DOHH2 (cell line): ENCODE results near the gene GNG14.
"Not testable (repeated sequence)": the region's sequence is repeated elsewhere in the genome, so short reads cannot be mapped to it uniquely, and the experiment has no call there.

Experiments used
- H3F3A ChIP-seq: fragments of 200-600 bp; sonication (generic), shearing (Covaris generic); 2 replicates; pipeline ENCODE4 v1.6.0; 2016; ENCODE audit warnings: antibody characterized with exemption, mild to moderate bottlenecking; ENCODE audit not compliant: control insufficient read depth, insufficient read depth
- H3K27ac ChIP-seq: fragments of 200-600 bp; sonication (generic); 2 replicates; pipeline ENCODE4 v1.5.1; 2014; ENCODE audit warnings: low read depth, mild to moderate bottlenecking, low read length, moderate library complexity
- H3K27me3 ChIP-seq: fragments of 200-600 bp; sonication (generic); 2 replicates; pipeline ENCODE4 v1.6.1; 2014; ENCODE audit warnings: mild to moderate bottlenecking, low read length, mixed read lengths; ENCODE audit not compliant: control insufficient read depth
- H3K36me3 ChIP-seq: fragments of 200-600 bp; sonication (generic); 2 replicates; pipeline ENCODE4 v1.6.1; 2014; ENCODE audit warnings: mild to moderate bottlenecking, low read length, moderate library complexity, mixed read lengths; ENCODE audit not compliant: control insufficient read depth
- H3K4me1 ChIP-seq: fragments of 200-600 bp; sonication (generic); 2 replicates; pipeline ENCODE4 v1.6.1; 2014; ENCODE audit warnings: mild to moderate bottlenecking, low read length, mixed read lengths; ENCODE audit not compliant: control insufficient read depth
- H3K4me2 ChIP-seq: fragments of 200-600 bp; sonication (generic); 2 replicates; pipeline ENCODE4 v1.6.0; 2014; ENCODE audit warnings: mild to moderate bottlenecking, low read length, moderate library complexity
- H3K4me3 ChIP-seq: fragments of 200-600 bp; sonication (generic); 2 replicates; pipeline ENCODE4 v1.5.1; 2014; ENCODE audit warnings: mild to moderate bottlenecking, low read length, mixed read lengths
- H3K79me2 ChIP-seq: fragments of 200-600 bp; sonication (generic); 2 replicates; pipeline ENCODE4 v1.6.1; 2014; ENCODE audit warnings: mild to moderate bottlenecking, low read length, mixed read lengths; ENCODE audit not compliant: control insufficient read depth
- H3K9me2 ChIP-seq: fragments of 200-600 bp; sonication (generic); replicated peaks from 2 replicates; pipeline ENCODE4 v1.6.1; 2014; ENCODE audit warnings: mild to moderate bottlenecking, low read length, mixed read lengths; ENCODE audit not compliant: control insufficient read depth
- H3K9me3 ChIP-seq: fragments of 200-600 bp; sonication (generic); 2 replicates; pipeline ENCODE4 v1.6.1; 2014; ENCODE audit warnings: antibody characterized with exemption, low read length, mixed read lengths; ENCODE audit not compliant: control insufficient read depth, insufficient read depth
- H4K20me1 ChIP-seq: fragments of 200-600 bp; sonication (generic); 2 replicates; pipeline ENCODE4 v1.6.0; 2014; ENCODE audit warnings: low read depth, mild to moderate bottlenecking, antibody characterized with exemption, low read length, moderate library complexity; ENCODE audit not compliant: control insufficient read depth, insufficient read depth
- CTCF ChIP-seq: fragments of 200-600 bp; sonication (generic); IDR thresholded peaks from one replicate; pipeline ENCODE4 v1.5.1; 2014; ENCODE audit warnings: antibody characterized with exemption, mild to moderate bottlenecking, low read depth, low read length; ENCODE audit not compliant: poor library complexity, severe bottlenecking
- EZH2phosphoT487 ChIP-seq: fragments of 200-600 bp; sonication (generic); IDR thresholded peaks from 2 replicates; pipeline ENCODE4 v1.6.1; 2017; ENCODE audit warnings: borderline replicate concordance, mild to moderate bottlenecking, antibody characterized with exemption, low read length, moderate library complexity, mixed read lengths

GNG14 gene

GRCh38 chr19:12723381-12723640, 35.5 kb downstream of the GNG14 start:
- Histone ChIP-seq H3K27me3 (no peaks in the 10 kb centered on the region), H3K9me2 (no peaks in the 10 kb centered on the region), H3K79me2 (peaks cover 70% of the 10 kb centered on the region), H3K4me1 (peaks cover 46% of the 10 kb centered on the region), H4K20me1 (peaks cover 10% of the 10 kb centered on the region; the same call in 1 of the 2 replicates), H3K9me3 (no peaks in the 10 kb centered on the region), H3K4me3 (peak overlapping the region; percentile 96), H3K27ac (peak overlapping the region; percentile 78), H3K36me3 (peaks cover 58% of the 10 kb centered on the region), H3F3A (peaks cover 13% of the 10 kb centered on the region), H3K4me2 (peak overlapping the region; percentile 83)
- TF ChIP-seq EZH2phosphoT487, result no peak
- no peak for TF ChIP-seq CTCF

GRCh38 chr19:12723641-12724426, 36.0 kb downstream of the GNG14 start, which contains the start of gene TNPO2:
TSS of gene TNPO2 (minus strand) at chr19:12723932. CDS start at chr19:12720977, 2,955 bp downstream.
- Histone ChIP-seq H3K4me1 (peaks cover 51% of the 10 kb centered on the region), H3K9me2 (no peaks in the 10 kb centered on the region), H3K27ac (peak within 1 kb of the TSS; percentile 78), H3K36me3 (peaks cover 58% of the 10 kb centered on the region), H3K9me3 (no peaks in the 10 kb centered on the region), H3F3A (peaks cover 17% of the 10 kb centered on the region), H3K79me2 (peaks cover 68% of the 10 kb centered on the region), H3K4me2 (peak within 1 kb of the TSS; percentile 83), H3K27me3 (no peaks in the 10 kb centered on the region), H4K20me1 (peaks cover 6% of the 10 kb centered on the region; the same call in 1 of the 2 replicates), H3K4me3 (peak within 1 kb of the TSS; percentile 96)
- TF ChIP-seq EZH2phosphoT487 (no peak), CTCF (no peak)

- not testable (repeated sequence) for H3K4me3 ChIP-seq, H3K4me2 ChIP-seq, H3K27me3 ChIP-seq, H4K20me1 ChIP-seq, H3K9me3 ChIP-seq, H3K27ac ChIP-seq, H3K9me2 ChIP-seq
- H3F3A ChIP-seq, result peaks cover 24% of the 10 kb centered on the region
- H3K4me1 ChIP-seq, result peaks cover 62% of the 10 kb centered on the region
- H3K79me2 ChIP-seq, result peaks cover 68% of the 10 kb centered on the region
- peaks cover 60% of the 10 kb centered on the region for H3K36me3 ChIP-seq
These were observed 37.8 kb downstream of the GNG14 start for GRCh38 chr19:12725612-12726011.

- peaks cover 59% of the 10 kb centered on the region for H3K36me3 ChIP-seq
- H3K4me1 ChIP-seq, result peaks cover 69% of the 10 kb centered on the region
- H3K79me2 ChIP-seq, result peaks cover 68% of the 10 kb centered on the region
- no peaks in the 10 kb centered on the region for H3K9me2 ChIP-seq
- no peaks in the 10 kb centered on the region for H3K9me3 ChIP-seq
- H3K27ac ChIP-seq, result peak overlapping the region; percentile 79
- peaks cover 24% of the 10 kb centered on the region for H3F3A ChIP-seq
- no peak for TF ChIP-seq CTCF
- H4K20me1 ChIP-seq, result peaks cover 5% of the 10 kb centered on the region; the same call in 1 of the 2 replicates
- H3K27me3 ChIP-seq, result no peaks in the 10 kb centered on the region
- H3K4me2 ChIP-seq, result peak overlapping the region; percentile 43
- H3K4me3 ChIP-seq, result peak overlapping the region; percentile 17; the same call in 1 of the 2 replicates
These were observed 39.2 kb downstream of the GNG14 start for GRCh38 chr19:12726988-12727316.
